NCI-H2196 treated with DMSO at 0.1 percent for 48 hours (cell line): ENCODE data around the gene LRFN3.
"Not testable (repeated sequence)": the region's sequence is repeated elsewhere in the genome, so short reads cannot be mapped to it uniquely, and the experiment has no call there.

ENCODE experiments used
- DNase-seq: peaks from one replicate; lab custom pipeline; 2025; ENCODE audit not compliant: unreplicated experiment; lab: John Stamatoyannopoulos, UW

LRFN3 gene

DNA sequence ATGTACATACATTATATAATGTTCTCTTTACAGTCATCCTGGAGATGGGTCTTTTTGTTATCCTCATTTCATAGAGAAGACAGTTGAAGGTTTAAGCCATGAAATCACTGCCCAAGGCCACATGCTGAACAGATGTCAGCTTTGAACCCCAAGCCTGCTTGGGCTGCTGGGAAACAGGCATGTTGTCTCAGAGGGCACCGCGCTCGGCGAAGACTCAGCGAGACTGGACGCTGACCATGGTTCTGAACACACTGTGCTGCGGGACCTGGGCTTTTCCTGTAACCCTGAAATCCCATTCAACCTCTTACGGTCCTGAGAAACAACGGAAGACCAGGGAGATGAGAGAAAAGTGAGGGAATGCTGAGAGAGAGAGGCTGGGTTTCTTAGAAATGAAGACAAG is 27.3 kb downstream of the LRFN3 start:
- DNase-seq, result no peak

DNA sequence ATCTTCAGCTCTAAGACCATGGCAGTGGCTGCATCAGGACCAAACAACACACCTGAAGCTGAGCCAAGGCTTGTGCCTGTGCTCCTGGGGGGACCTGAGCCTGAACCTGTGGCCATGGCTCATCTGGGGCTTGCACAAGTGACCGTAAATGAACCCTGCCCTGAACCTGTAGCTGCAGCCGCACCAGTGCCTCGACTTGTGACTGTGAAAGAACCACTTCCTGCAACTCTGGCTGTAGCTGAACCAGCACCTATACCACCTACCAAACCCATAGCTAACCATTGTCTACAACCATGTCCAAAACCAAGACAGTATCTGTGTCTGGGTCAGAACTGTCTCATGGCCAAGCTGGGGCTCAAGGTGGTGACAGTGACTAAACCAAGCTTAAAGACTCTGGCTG is 30.6 kb downstream of the LRFN3 start:
- DNase-seq, result no peak

DNA sequence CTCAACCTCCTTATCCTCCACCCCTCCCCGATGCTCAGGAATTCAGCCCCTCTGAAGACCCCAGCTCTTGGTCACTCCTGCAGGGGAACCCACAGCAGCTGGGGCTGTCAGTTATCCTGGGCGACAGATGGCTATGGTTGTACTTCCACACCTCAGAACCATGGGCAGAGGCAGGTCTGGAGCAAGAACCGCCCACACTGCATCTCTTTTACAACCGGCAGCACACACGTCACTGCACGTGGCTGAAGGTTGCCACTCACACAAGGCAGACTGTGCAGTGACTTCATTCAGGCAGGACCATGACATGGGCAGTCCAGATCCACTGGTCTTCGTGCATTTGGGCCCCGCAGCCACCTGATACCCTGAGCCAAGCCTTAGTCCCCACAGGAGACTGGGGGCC is 37.3 kb downstream of the LRFN3 start:
- no peak for DNase-seq

DNA sequence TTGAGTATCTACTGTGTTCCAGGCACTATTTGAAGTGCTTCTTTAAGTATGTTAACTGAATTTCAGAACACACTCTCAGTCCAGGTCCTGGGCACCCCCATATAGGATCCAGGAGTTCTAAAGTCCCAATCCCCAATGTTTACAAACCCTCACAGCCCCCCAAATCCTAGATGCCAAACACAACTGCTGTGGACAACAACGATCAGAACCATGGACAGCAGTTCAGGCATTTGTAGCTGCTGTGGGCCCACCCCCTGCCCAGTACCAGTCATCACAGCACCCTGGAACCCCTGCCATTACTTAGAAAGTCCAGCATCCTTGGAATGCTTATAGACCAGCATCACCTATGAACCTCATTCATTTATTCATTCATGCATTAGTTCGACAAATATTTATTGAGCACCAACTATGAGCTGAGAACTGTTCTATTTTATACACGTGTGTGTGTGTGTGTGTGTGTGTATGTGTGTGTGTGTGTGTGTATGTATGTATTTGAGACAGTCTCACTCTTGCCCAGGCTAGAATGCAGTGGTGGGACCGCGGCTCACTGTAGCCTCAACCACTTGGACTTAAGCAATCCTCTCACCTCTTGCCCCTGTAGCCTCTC is 39.5 kb downstream of the LRFN3 start:
- no peak for DNase-seq

DNA sequence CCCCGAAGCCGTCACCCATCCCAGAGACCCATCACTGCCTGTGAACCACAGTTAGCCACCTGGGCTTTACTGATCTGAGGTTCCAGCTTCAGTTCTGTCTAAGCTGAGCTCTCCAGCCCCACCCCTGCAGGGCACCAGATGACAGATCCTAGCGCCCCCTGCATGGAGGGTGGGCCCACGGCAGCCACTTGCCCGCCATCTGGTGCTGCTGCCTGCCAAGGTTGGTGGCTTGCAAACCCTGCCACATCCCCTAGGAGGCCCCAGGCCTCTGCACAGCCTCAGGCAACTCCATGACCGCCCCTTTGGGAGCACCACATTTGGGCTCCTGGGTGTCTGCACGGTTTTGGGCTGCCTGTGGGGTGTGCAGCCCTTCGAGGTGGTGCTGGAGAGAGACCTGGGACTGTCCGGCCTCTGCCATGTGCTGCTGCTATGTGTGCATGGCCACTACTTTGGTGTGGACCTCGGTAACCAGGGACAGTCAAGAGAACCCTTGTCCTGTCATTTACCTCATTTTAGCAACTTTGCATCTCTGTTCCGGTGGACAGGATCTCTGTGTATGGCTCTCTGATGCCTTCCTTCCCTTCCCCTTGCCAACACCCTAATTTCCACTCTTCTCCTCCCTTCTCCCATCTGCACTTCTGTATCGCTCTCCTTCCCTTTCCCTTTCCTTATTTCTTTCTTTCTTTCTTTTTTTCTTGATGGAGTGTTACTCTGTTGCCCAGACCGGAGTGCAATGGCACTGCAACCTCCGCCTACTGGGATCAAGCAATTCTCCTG is 41.5 kb downstream of the LRFN3 start:
- no peak for DNase-seq

DNA sequence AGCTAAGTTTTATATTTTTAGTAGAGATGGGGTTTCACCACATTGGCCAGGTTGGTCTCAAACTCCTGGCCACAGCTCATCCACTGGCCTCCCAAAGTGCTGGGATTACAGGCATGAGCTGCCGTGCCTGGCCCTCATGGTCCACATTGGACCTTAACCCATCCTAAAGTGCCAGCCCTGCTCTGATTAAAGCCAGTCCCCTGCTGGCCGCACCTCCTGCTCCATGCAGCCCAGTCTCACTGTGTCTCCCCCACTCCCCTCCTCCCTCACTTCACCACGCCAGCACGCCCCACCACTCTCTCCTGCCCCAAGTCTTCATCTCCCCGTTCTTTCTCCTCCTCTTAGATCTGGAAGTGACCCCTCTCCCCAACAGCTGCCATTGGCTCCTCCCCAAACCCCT is 42.1 kb downstream of the LRFN3 start:
- no peak for DNase-seq

DNA sequence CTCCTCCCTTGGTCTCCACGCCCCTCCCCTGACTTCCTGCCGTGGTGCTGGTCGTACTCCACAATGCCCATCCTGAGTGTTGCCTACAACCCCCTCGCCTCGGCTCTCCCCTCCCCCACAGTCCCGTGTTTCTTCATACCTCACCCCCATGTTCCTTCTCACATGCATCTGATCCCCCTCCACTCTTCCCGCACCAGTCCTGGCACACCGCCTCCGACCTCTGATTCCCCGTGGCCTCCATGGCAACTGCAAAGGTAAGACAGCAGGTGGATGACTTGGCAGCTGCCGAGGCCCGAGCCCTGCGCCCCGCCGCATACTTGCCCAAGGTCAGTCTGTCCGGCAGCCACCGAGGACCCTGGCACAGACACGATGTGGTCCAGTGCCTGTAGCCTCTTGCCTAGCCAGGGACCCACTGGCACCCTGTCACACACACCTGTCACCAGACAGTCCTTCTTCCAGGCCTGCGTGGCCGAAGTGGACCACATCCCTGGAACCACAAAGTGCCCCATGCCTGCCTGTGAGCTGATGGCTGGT is 42.7 kb downstream of the LRFN3 start:
- DNase-seq, result no peak

DNA sequence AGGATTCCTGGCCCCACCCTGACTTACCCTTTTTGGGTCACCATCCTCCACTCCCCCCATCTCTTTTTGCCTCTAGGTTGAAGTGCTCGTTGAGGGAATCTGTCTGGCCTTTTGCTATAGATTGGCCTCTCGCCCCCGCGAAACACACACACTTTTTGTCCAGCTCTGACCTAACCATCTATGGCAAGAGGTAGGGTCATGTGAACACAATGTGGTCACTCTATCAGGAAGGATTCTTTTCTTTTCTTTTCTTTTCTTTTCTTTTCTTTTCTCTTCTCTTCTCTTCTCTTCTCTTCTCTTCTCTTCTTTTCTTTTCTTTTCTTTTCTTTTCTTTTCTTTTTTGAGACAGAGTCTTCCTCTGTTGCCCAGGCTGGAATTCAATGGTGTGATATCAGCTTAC is 44.8 kb downstream of the LRFN3 start:
- not testable (repeated sequence) for DNase-seq

DNA sequence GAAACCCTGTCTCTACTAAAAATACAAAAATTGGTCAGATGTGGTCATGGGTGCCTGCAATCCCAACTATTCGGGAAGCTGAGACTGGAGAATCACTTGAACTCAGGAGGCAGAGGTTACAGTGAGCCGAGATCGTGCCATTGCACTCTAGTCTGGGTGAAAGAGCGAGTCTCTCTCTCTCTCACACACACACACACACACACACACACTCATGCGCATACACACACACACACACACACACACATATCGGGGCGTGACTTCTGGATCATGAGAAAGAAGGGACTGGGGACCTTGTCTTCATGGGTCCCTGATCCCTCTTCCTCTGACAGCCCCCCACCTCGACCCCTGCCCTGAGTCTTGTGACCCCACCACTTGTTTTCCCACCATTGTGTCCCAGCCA is 47.0 kb downstream of the LRFN3 start:
- DNase-seq, result no peak

DNA sequence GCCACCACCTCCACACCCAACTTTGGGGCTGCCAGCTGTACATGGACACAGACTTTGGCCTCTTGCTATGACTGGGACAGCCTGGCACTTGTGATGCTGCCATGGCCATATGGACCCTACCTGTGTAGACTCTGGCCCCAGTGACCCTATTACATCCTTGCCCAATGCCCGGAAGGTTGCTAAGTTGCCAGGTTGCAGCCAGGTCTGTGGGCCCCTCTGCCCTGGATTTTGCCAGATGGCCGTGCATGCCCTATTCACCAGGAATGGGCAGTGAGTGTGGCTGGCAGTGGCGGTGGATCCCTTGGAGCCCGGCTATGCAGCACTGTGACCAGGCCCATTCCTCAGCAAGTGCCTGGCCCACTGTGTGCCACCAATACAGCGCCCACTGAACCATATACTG is 49.9 kb downstream of the LRFN3 start:
- no peak for DNase-seq

DNA sequence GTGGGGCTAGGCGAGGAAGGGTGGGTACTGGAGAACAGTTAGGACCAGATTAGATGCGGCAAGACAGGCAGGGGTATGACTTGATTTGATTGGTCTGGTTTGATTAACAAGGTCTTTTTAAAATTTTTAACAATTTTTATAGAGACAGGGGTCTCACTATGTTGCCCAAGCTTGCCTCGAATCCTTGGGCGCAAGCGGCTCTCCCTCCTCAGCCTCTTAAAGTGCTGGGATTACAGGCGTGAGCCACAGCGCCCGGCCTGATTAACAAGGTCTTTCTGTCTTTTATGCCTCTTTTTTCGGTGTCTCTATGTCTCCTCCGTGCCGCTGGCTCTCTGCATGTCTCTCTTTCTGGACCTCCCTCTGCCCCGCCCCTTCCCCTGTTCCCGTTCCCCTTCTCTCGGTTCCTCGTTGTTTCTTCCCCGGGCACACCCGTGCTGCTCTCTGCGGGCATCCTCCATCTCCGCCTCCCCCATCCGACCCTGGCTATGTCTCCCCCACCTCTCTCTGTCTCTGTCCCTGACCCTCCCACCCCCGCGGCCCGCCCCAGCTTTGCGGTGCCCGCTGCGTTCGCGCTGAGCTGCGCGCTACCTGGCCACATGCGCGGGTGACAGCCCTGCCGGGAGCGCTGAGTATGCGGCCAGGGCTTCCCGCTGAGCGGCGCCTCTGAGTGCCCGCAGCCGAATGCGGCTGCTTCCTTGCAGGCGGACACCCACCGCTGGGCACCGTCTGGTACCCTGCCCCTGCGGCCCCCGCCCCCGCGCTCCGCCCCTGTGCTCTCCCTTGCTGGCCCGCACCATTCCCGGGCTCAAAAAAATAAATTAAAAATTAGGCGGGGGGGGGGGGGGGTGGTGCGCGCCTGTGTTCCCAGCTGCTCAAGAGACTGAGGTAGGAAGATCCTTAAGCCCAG is 50.7 kb downstream of the LRFN3 start:
- peak; percentile 67 for DNase-seq

DNA sequence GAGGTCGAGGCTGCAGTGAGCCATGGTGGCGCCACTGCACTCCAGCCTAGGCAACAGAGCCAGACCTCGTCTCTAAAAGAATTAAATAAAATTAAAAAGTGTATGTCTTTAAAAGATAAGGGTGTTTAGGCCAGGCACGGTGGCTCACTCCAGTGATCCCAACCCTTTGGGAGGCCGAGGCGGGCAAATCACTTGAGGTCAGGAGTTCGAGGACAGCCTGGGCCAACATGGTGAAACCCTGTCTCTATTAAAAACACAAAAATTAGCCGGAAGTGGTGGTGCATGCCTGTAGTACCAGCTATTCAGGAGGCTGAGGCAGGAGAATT is 51.4 kb downstream of the LRFN3 start:
- DNase-seq, result no peak

DNA sequence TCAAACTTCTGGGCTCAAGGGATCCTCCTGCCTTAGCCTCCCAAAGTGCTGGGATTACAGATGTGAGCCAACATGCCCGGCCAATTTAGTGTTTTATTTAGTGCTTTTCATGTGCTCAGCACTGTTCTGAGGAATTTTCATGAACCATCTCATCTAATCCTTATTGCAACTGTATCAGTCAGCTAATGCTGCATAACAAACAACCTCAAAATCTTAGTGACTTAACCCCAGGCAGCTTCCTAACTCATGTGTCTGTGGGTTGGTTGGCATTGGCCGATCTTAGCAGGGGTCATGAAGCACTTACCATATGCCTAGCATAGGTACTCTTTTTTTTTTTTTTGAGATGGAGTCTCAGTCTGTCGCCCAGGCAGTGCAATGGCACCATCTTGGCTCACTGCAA is 52.6 kb downstream of the LRFN3 start:
- no peak for DNase-seq

DNA sequence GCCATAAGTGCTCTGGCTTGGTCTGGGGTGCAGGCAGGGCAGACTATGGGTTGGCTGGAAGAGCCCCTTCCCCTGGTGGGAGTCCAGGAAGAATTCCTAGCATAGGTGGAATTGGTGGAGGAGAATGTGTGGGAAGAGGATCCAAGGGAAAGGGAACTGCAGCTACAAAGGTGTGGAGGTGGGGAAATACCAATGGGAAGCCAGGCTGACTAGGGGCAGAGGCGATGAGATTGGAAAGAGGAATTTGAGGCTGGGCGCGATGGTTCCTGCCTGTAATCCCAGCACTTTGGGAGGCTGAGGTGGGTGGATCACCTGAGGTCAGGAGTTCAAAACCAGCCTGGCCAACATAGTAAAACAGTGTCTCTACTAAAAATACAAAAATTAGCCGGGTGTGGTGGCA is 54.0 kb downstream of the LRFN3 start:
- DNase-seq, result no peak

DNA sequence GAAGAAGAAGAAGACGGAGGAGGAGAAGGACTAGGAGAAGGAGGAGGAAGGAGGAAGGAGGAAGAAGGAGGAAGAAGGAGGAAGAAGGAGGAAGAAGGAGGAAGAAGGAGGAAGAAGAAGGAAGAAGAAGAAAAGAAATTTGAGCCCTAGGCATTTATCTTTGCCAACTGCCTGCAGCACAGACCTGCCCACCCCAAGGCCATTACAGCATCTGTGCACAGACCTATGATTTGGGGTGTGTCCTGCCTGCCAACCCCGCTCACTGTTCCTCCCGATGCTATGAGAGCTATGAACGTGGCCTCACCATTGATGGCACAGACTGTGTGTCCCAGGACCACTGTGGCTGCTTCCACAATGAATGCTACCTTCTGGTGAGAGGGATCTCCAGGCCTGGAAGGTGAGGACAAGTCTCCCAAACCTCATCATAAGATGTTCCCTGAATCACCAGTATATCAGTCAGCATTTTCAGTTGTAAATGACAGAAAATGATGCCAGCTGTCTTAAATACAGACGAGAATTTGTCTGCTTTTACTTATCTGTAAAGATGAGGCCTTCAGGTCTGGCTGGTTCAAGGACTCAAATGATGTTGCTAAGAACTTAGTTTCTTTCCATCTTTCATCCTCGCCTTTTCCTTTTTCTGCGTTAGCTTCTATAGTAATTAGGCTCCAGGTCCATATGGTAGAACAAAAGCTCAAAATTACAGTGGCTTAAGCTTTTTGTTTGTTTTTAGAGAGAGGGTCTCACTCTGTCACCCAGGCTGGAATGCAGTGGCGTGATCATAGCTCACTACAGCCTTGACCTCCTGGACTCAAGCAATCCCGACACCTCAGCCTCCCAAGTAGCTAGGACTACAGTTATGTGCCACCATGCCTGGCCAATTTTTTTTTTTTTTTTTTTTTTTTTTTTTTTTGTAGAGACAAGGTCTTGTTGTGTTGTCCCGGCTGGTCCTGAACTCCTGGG is 54.9 kb downstream of the LRFN3 start:
- DNase-seq, result no peak

DNA sequence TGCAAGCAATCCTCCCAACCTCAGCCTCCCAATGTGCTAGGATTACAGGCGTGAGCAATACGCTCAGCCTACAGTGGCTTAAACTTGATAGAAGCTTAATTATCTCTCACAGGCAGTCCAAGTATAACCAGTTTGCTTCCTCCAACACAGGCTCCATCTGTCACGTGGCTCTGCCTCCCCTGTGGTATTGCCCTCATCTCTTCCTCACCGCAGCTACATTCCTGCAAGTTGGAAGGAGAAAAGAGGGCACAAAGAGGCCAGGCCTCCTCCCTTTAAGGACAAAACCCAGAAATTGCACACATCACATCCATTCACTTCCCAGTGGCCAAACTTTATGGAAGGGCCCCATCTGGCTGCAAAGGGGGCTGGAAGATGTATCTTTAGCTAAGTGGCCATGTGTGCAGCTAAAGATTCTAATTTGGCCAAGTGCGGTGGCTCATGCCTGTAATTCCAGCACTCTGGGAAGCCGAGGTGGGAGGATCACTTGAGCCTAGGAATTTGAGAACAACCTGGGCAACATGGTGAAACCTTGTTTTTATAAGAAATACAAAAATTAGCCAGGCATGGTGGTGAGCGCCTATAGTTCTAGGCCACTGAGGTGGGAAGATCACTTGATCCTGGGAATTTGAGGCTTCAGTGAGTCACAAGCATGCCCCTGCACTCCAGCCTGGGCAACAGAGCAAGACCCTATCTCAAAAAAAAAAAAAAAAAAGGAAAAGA is 55.7 kb downstream of the LRFN3 start:
- no peak for DNase-seq

DNA sequence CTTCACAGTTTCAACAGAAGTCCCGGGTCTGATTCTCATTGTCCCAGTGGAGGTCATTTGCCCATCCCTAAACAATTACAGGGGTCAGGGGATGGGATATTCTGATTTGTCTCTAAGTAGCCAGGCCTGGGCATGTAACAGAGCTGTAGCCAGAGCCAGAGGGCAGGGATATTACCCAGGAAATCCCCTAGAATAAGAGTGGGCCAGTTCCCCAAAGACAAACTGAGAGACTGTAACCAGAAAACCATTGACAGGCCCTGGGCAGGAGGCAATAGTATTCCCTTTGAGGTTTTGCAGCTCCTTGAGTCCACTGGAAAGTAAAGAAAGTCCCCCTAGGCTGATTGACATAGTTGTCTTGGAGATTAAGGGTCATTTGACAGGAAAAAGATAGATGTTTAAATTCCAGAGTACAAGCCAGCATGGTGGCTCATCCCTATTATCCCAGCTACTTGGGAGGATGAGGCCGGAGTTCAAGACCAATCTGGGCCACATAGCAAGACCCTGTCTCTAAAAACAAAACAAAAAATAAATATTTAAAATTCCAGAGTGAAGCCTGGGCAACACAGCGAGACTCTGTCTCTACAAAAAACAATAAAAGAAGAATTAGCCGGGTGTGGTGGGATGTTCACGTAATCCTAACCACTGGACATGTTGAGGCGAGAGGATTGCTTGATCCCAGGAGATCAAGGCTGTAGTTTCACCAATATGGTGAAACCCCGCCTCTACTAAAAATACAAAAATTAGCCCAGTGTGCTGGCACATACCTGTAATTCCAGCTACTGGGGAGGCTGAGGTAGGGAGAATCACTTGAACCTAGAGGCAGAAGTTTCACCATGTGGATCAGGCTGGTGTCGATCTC is 57.0 kb downstream of the LRFN3 start:
- no peak for DNase-seq

DNA sequence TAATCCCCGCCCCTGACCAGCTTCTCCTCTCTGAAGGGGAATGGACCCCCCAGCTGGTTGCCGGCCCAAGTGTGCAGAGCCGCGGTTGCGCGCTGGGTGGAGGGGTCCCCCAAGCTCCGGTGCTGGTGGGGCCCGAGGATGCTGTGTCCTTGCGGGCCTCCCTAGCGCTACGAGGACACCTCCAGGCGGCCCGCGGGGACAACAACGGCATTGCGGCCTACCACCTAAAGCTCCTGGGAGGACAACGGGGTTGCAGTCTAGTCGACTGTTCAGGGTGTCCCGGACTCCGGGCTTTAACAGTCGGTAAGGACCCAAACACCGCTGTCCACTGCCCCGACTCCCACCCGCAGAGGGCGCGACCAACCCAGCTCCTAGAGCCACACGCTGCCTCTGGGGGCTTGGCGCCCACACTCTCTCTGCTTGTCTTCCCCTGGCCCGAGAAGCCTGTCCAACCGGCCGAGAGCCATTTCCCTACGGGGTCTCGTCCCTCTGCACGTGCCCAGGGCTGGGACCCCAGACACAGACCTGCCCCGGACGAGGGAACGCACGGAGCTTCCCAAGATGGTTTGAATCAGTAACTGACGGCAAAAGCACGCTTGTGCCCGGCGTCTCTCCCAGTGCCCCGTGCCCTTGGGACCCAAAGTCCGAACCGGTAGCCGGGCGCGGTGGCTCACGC is 57.9 kb downstream of the LRFN3 start:
- DNase-seq, result no peak
